ENCODE measurements around the gene CAV3. TPM values are rescaled to one million over a fixed set of nuclear protein-coding genes. Genes with fewer than 3 reads are reported as not detected.

CAV3 gene
- total and polyA plus RNA-seq, 9 of the 15 experiments (the other 6 are each of a cell fraction or from before 2014, with no cell fraction given), result not detected

GRCh38 chr3:8764528-8764927 is 30.9 kb downstream of the CAV3 start:
- Histone ChIP-seq H3K36me3 (ENCODE audit: control insufficient read depth, insufficient read depth, low read length) (no peaks in the 10 kb centered on the region), H2AFZ (ENCODE audit: low read depth, low read length) (no peak overlapping the region), H3K27ac (ENCODE audit: extremely low read depth, low read depth, low read length) (no peak overlapping the region), H3K9ac (ENCODE audit: insufficient read depth in 1 of 2, low read depth in 2 of 2, low read length in 2 of 2) (no peak overlapping the region), H3K4me2 (ENCODE audit: insufficient read depth, low read length) (no peak overlapping the region), H3K4me3 (no peak overlapping the region), H4K20me1 (replicated peaks; ENCODE audit: control insufficient read depth, insufficient read depth, low read length) (no peaks in the 10 kb centered on the region), H3K4me1 (replicated peaks in 1 of 2; ENCODE audit: control insufficient read depth in 2 of 2, insufficient read depth in 2 of 2, low read length in 2 of 2) (peaks cover 0 to 12% of the 10 kb centered on the region in 2 experiments; a peak in 2 of 5 replicates), H3K9me1 (ENCODE audit: control insufficient read depth, insufficient read depth, low read length) (no peaks in the 10 kb centered on the region), H3K79me2 (ENCODE audit: control insufficient read depth, insufficient read depth, low read length) (no peaks in the 10 kb centered on the region), H3K9me3 (replicated peaks; ENCODE audit: control insufficient read depth, insufficient read depth, low read depth, low read length) (no peaks in the 10 kb centered on the region), H3K27me3 (ENCODE audit: control insufficient read depth in 2 of 2, insufficient read depth in 2 of 2, low read length in 2 of 2) (peaks cover 11 to 43% of the 10 kb centered on the region in 2 experiments; a peak in 4 of 5 replicates)
- in situ Hi-C loops (cut with MboI) (no loop called here), intact Hi-C loops (cut with micrococcal nuclease) (no loop called here)
- ChIA-PET CTCF (ENCODE audit: low intra/inter-chr PET ratio) (no interaction called here), POLR2A (no interaction called here)
- no peak for FAIRE-seq
- DNase-seq (ENCODE audit: extremely low read depth in 1 of 4, low spot score in 3 of 4), result no peak
- no TSS peak for BruUV-seq (replicated peaks)
- no peak for ATAC-seq
- WGBS (ENCODE audit: insufficient coverage, low coverage, missing lambda C conversion rate), result 8% methylated on average over 6 of the region's 6 CpGs
- TF ChIP-seq ZBTB34 (CRISPR knock-in tag; IDR thresholded peaks at IDR 0.05), result no peak
- no peak for TF ChIP-seq SIN3B (IDR thresholded peaks at IDR 0.05; ENCODE audit: low read depth)
- no peak for TF ChIP-seq ZBTB49 (CRISPR knock-in tag; IDR thresholded peaks at IDR 0.05; ENCODE audit: borderline replicate concordance)
- no peak for TF ChIP-seq TEAD4 (IDR thresholded peaks at IDR 0.05; ENCODE audit: low read length)
- TF ChIP-seq TEAD4 (CRISPR knock-in tag; IDR thresholded peaks at IDR 0.05; ENCODE audit: borderline replicate concordance), result no peak
